Liver (tissue), 9 donors: ENCODE results near the gene SLC35A3. TPM values are rescaled to one million over a fixed set of nuclear protein-coding genes. Genes with fewer than 3 reads are reported as not detected.

Source experiments
- DNase-seq: peaks from one replicate; pipeline ENCODE4 v3.0.0-alpha.2; 2017; ENCODE audit warnings: low spot score
- H3K27ac ChIP-seq, 2 donors: one replicate each; pipeline ENCODE4 v1.7.0; 2013; ENCODE audit warnings: inconsistent platforms in 2 of 2, low read length in 2 of 2, control low read depth in 1 of 2, low read depth in 1 of 2, mild to moderate bottlenecking in 1 of 2
- H3K27me3 ChIP-seq, 4 donors: one replicate each; pipeline versions ENCODE4 v1.6.1 to v1.7.0; 2013; ENCODE audit warnings: low read length in 3 of 4, inconsistent platforms in 1 of 4, mild to moderate bottlenecking in 1 of 4, moderate library complexity in 1 of 4; ENCODE audit not compliant: control insufficient read depth in 4 of 4, insufficient read depth in 4 of 4
- H3K36me3 ChIP-seq, 4 donors: one replicate each; pipeline versions ENCODE4 v1.6.1 to v1.7.0; 2013; ENCODE audit warnings: low read length in 3 of 4, mild to moderate bottlenecking in 3 of 4, low read depth in 1 of 4, moderate library complexity in 1 of 4; ENCODE audit not compliant: control insufficient read depth in 4 of 4, insufficient read depth in 3 of 4
- H3K4me1 ChIP-seq, 4 donors: one replicate each; pipeline versions ENCODE4 v1.6.1 to v1.7.0; 2013; ENCODE audit warnings: low read length in 3 of 4, mild to moderate bottlenecking in 3 of 4, moderate library complexity in 1 of 4; ENCODE audit not compliant: control insufficient read depth in 4 of 4, insufficient read depth in 4 of 4
- H3K4me3 ChIP-seq, 3 donors: one replicate each; pipeline versions ENCODE4 v1.6.1 to v1.7.0; 2013; ENCODE audit warnings: low read length in 3 of 3, control low read depth in 1 of 3, low read depth in 1 of 3, mild to moderate bottlenecking in 1 of 3
- H3K9ac ChIP-seq, 2 donors: one replicate each; pipeline ENCODE4 v1.7.0; 2013; ENCODE audit warnings: low read length in 2 of 2, mild to moderate bottlenecking in 2 of 2, moderate library complexity in 2 of 2, control low read depth in 1 of 2, low read depth in 1 of 2
- H3K9me3 ChIP-seq, 4 donors: one replicate each; pipeline versions ENCODE4 v1.6.1 to v1.7.0; 2013; ENCODE audit warnings: low read length in 3 of 4; ENCODE audit not compliant: control insufficient read depth in 4 of 4
- CTCF ChIP-seq: fragments of 150-350 bp; IDR thresholded peaks from 2 replicates; pipeline ENCODE4 v1.5.1; 2017; ENCODE audit warnings: improper control_type of control experiment, low read depth, low read length; ENCODE audit not compliant: missing input control
- EGR1 ChIP-seq, 2 donors: IDR thresholded peaks; 2 replicates each; pipeline ENCODE4 v1.6.1; 2016 to 2018; ENCODE audit warnings: antibody characterized with exemption in 2 of 2, low read depth in 2 of 2
- FOXA1 ChIP-seq: IDR thresholded peaks from 2 replicates; pipeline ENCODE4 v1.6.1; 2016; ENCODE audit warnings: antibody characterized with exemption
- FOXA2 ChIP-seq: IDR thresholded peaks from 2 replicates; pipeline ENCODE4 v1.6.1; 2016; ENCODE audit warnings: antibody characterized with exemption
- GABPA ChIP-seq, 2 donors: IDR thresholded peaks in 1 of 2; conservative IDR thresholded peaks in 1 of 2; 2 replicates each; pipeline ENCODE4 v1.6.1; 2016; ENCODE audit warnings: antibody characterized with exemption in 2 of 2, mild to moderate bottlenecking in 1 of 2, moderate library complexity in 1 of 2
- HNF4A ChIP-seq, 2 donors: conservative IDR thresholded peaks; 2 replicates each; pipeline ENCODE4 v1.6.1; 2016; ENCODE audit warnings: antibody characterized with exemption in 2 of 2, mild to moderate bottlenecking in 2 of 2
- HNF4G ChIP-seq: IDR thresholded peaks from 2 replicates; pipeline ENCODE4 v1.6.1; 2016; ENCODE audit warnings: antibody characterized with exemption
- JUND ChIP-seq, 2 donors: IDR thresholded peaks; 2 replicates each; pipeline ENCODE4 v1.6.1; 2016; ENCODE audit warnings: antibody characterized with exemption in 2 of 2
- MAX ChIP-seq: IDR thresholded peaks from 2 replicates; pipeline ENCODE4 v1.6.1; 2016; ENCODE audit warnings: antibody characterized with exemption
- NR2F2 ChIP-seq: IDR thresholded peaks from 2 replicates; pipeline ENCODE4 v1.6.1; 2016; ENCODE audit warnings: antibody characterized with exemption
- RAD21 ChIP-seq, 2 donors: IDR thresholded peaks; 2 replicates each; pipeline ENCODE4 v1.6.1; 2016; ENCODE audit warnings: antibody characterized with exemption in 2 of 2, mild to moderate bottlenecking in 2 of 2
- REST ChIP-seq: IDR thresholded peaks from 2 replicates; pipeline ENCODE4 v1.6.1; 2016; ENCODE audit warnings: antibody characterized with exemption, mild to moderate bottlenecking
- RXRA ChIP-seq, 2 donors: IDR thresholded peaks; 2 replicates each; pipeline ENCODE4 v1.6.1; 2017 to 2018; ENCODE audit warnings: antibody characterized with exemption in 2 of 2, mild to moderate bottlenecking in 1 of 2
- SP1 ChIP-seq: IDR thresholded peaks from 2 replicates; pipeline ENCODE4 v1.6.1; 2018; ENCODE audit warnings: antibody characterized with exemption, mild to moderate bottlenecking
- TAF1 ChIP-seq: conservative IDR thresholded peaks from 2 replicates; pipeline ENCODE4 v1.6.1; 2016; ENCODE audit warnings: antibody characterized with exemption, mild to moderate bottlenecking
- YY1 ChIP-seq: IDR thresholded peaks from 2 replicates; pipeline ENCODE4 v1.6.1; 2016; ENCODE audit warnings: antibody characterized with exemption, mild to moderate bottlenecking
- WGBS: extraction: QIAGEN DNeasy Blood & Tissue Kit; methylation state at CpG from one replicate; pipeline ENCODE4 v1.1.7; 2013; 5-methylcytosine and 5-hydroxymethylcytosine counted together
- polyA plus RNA-seq, 2 donors: library from polyadenylated mRNA; stranded (reverse) in 1 of 2; unstranded in 1 of 2; fragments of 200-250 nt in 1 of 2; fragments of >200 nt in 1 of 2; fragmentation: Nextera tagmentation in 1 of 2; extraction: Ambion mirVana in 1 of 2; gene quantifications; one replicate each; pipeline versions ENCODE4 v1.2.1 to v1.2.3, GENCODE V29; 2013 to 2015
- total RNA-seq, 2 donors: library from RNA; depleted of rRNA; stranded (reverse); fragments of >200 nt; gene quantifications; one replicate each; pipeline ENCODE4 v1.2.3, GENCODE V29; 2014
- TF ChIP-seq, protein P1 (sequence below): IDR thresholded peaks from 2 replicates; pipeline ENCODE4 v1.6.1; 2016; ENCODE audit warnings: antibody characterized with exemption
- TF ChIP-seq, protein P2 (sequence below): IDR thresholded peaks from 2 replicates; pipeline ENCODE4 v1.6.1; 2016; ENCODE audit warnings: antibody characterized with exemption
- donor health status: healthy.
- donor health status: healthy.
- donor health status: healthy.
- donor health status: healthy.
- donor health status: healthy.

SLC35A3 gene
- total and polyA plus RNA-seq, 4 donors = 12.1 to 35.1 (median 14.4) TPM

- Histone ChIP-seq H3K4me1 (peaks cover 0 to 1% (median 0%) of the 10 kb centered on the region in 4 donors), H3K27me3 (no peaks in the 10 kb centered on the region), H3K9me3 (no peaks in the 10 kb centered on the region), H3K4me3 (no peak overlapping the region), H3K36me3 (peaks cover 0 to 12% (median 4%) of the 10 kb centered on the region in 4 donors), H3K27ac (no peak overlapping the region), H3K9ac (no peak overlapping the region)
- DNase-seq = no peak
- 83% methylated on average over 1 of the region's 1 CpG for WGBS
- TF ChIP-seq FOXA2 (no peak), NR2F2 (no peak), JUND (IDR thresholded peaks at IDR 0.05) (no peak), CTCF (no peak), YY1 (no peak), RXRA (IDR thresholded peaks at IDR 0.05) (no peak), SP1 (no peak), HNF4G (no peak), GABPA (IDR thresholded peaks at IDR 0.05 in 1 of 2, conservative IDR thresholded peaks at IDR 0.05 in 1 of 2) (no peak), EGR1 (IDR thresholded peaks at IDR 0.05; ENCODE audit: low read depth in 2 of 2) (no peak), TAF1 (no peak), HNF4A (conservative IDR thresholded peaks at IDR 0.05) (no peak), REST (no peak), MAX (no peak), RAD21 (IDR thresholded peaks at IDR 0.05) (no peak), FOXA1 (no peak)
- TF ChIP-seq, protein P1, sequence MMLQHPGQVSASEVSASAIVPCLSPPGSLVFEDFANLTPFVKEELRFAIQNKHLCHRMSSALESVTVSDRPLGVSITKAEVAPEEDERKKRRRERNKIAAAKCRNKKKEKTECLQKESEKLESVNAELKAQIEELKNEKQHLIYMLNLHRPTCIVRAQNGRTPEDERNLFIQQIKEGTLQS = no peak
- TF ChIP-seq, protein P2, sequence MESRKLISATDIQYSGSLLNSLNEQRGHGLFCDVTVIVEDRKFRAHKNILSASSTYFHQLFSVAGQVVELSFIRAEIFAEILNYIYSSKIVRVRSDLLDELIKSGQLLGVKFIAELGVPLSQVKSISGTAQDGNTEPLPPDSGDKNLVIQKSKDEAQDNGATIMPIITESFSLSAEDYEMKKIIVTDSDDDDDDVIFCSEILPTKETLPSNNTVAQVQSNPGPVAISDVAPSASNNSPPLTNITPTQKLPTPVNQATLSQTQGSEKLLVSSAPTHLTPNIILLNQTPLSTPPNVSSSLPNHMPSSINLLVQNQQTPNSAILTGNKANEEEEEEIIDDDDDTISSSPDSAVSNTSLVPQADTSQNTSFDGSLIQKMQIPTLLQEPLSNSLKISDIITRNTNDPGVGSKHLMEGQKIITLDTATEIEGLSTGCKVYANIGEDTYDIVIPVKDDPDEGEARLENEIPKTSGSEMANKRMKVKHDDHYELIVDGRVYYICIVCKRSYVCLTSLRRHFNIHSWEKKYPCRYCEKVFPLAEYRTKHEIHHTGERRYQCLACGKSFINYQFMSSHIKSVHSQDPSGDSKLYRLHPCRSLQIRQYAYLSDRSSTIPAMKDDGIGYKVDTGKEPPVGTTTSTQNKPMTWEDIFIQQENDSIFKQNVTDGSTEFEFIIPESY = no peak
Observed at GRCh38 chr1:100010804-100011203, 41.0 kb downstream of the SLC35A3 start.
